OCI-LY3 (cell line): ENCODE data around the gene DEAF1.

ENCODE experiments used
- CTCF ChIP-seq: fragments of 200-600, 300-600 bp; sonication (generic); IDR thresholded peaks from 2 replicates; pipeline ENCODE4 v1.5.1; 2014; ENCODE audit warnings: antibody characterized with exemption, low read length, low read depth
- EZH2phosphoT487 ChIP-seq: fragments of 200-600 bp; shearing (Covaris generic); IDR thresholded peaks from 2 replicates; pipeline ENCODE4 v1.6.1; 2018; ENCODE audit warnings: antibody characterized with exemption, mixed run types, low read depth

GRCh38 chr11:619628-620050 is 75.4 kb downstream of the DEAF1 start:
- TF ChIP-seq CTCF (no peak), EZH2phosphoT487 (no peak)
